Measurements from ENCODE around the gene ADI1. TPM values are rescaled to one million over a fixed set of nuclear protein-coding genes. Genes with fewer than 3 reads are reported as not detected.
A peak's percentile ranks its signal among the peaks of the same experiment; 100 is the strongest.

The ADI1 gene
- total and polyA plus RNA-seq, 8 donors: 9.9 to 29.7 (median 19.6) TPM

GRCh38 chr2:3482363-3482821, 36.9 kb downstream of the ADI1 start:
- WGBS, 2 donors: 94 to 95% methylated on average over 20 of the region's 20 CpGs
- ATAC-seq: no peak
- Histone ChIP-seq H3K27me3 (no peaks in the 10 kb centered on the region), H3K36me3 (peaks cover 0 to 24% (median 0%) of the 10 kb centered on the region in 3 donors), H3K9me3 (no peaks in the 10 kb centered on the region), H3K4me3 (no peak overlapping the region), H3K4me1 (peaks cover 0 to 8% (median 0%) of the 10 kb centered on the region in 3 donors), H3K27ac (no peak overlapping the region)
- FAIRE-seq: no peak
- no peak for TF ChIP-seq CTCF (IDR thresholded peaks at IDR 0.05)
- intact Hi-C loops (cut with DNase I): no loop called here
- DNase-seq: peak in 1 of 6 donors; percentile 68

GRCh38 chr2:3481736-3482362, 37.5 kb downstream of the ADI1 start:
- Histone ChIP-seq H3K36me3 (peaks cover 0 to 26% (median 0%) of the 10 kb centered on the region in 3 donors), H3K27ac (no peak overlapping the region)

GRCh38 chr2:3481011-3481400, 38.3 kb downstream of the ADI1 start:
- Histone ChIP-seq H3K36me3 (peaks cover 0 to 31% (median 0%) of the 10 kb centered on the region in 3 donors), H3K4me1 (peaks cover 0 to 8% (median 0%) of the 10 kb centered on the region in 3 donors), H3K4me3 (no peak overlapping the region), H3K9me3 (no peaks in the 10 kb centered on the region), H3K27me3 (no peaks in the 10 kb centered on the region), H3K27ac (no peak overlapping the region)
- ATAC-seq: no peak
- no peak for TF ChIP-seq CTCF (IDR thresholded peaks at IDR 0.05)
- intact Hi-C loops (cut with DNase I): no loop called here
- WGBS, 2 donors: 77 to 85% methylated on average over 5 of the region's 5 CpGs
- no peak for FAIRE-seq
- DNase-seq: peak in 1 of 6 donors; percentile 8

More at GRCh38 chr2:3481736-3482362, 37.5 kb downstream of the ADI1 start:
- Histone ChIP-seq H3K9me3 (no peaks in the 10 kb centered on the region), H3K27me3 (no peaks in the 10 kb centered on the region), H3K4me3 (no peak overlapping the region), H3K4me1 (peaks cover 0 to 8% (median 0%) of the 10 kb centered on the region in 3 donors)
- FAIRE-seq (no peak), ATAC-seq (no peak), DNase-seq (peak in 1 of 6 donors; percentile 52)
- TF ChIP-seq CTCF (IDR thresholded peaks at IDR 0.05): no peak
- 96 to 98% methylated on average over 20 of the region's 20 CpGs for WGBS, 2 donors
- intact Hi-C loops (cut with DNase I): no loop called here

- intact Hi-C loops (cut with DNase I): no loop called here
- DNase-seq: peak in 5 of 6 donors; percentile 52 to 93 (median 79)
- no peak for TF ChIP-seq CTCF (IDR thresholded peaks at IDR 0.05)
- peaks cover 0 to 30% (median 0%) of the 10 kb centered on the region in 3 donors for H3K36me3 ChIP-seq
- H3K4me3 ChIP-seq: no peak overlapping the region
- no peak for FAIRE-seq
- H3K9me3 ChIP-seq: no peaks in the 10 kb centered on the region
- H3K27me3 ChIP-seq: no peaks in the 10 kb centered on the region
- 24 to 31% methylated on average over 7 of the region's 7 CpGs for WGBS, 2 donors
- peaks cover 0 to 8% (median 0%) of the 10 kb centered on the region in 3 donors for H3K4me1 ChIP-seq
- ATAC-seq: peak; percentile 60 to 91 (median 70)
- H3K27ac ChIP-seq: peak overlapping the region in 1 of 4 donors; percentile 5
Observed at GRCh38 chr2:3480352-3481010, 38.9 kb downstream of the ADI1 start.

Data from pancreas (tissue), 10 donors.